HEK293 (cell line): Measurements from ENCODE around the gene ADAMTS20.

Experiments used
- CTCF ChIP-seq: fragments of 450-650 bp; formaldehyde crosslinking; IDR thresholded peaks from 2 replicates; pipeline ENCODE4 v1.5.1; 2016; ENCODE audit warnings: missing biosample characterization, missing genetic modification characterization
- OVOL3 ChIP-seq: fragments of 450-650 bp; formaldehyde crosslinking; IDR thresholded peaks from 2 replicates; pipeline ENCODE4 v1.5.1; 2016; ENCODE audit warnings: missing biosample characterization, missing genetic modification characterization
- PBX3 ChIP-seq: sonication (generic); formaldehyde crosslinking; IDR thresholded peaks from 2 replicates; pipeline ENCODE4 v1.8.1; 2022; ENCODE audit warnings: mild to moderate bottlenecking, moderate library complexity, missing genetic modification reagents
- REST ChIP-seq: fragments of 450-650 bp; formaldehyde crosslinking; IDR thresholded peaks from 2 replicates; pipeline ENCODE4 v1.5.1; 2016; ENCODE audit warnings: missing biosample characterization, missing genetic modification characterization
- SP3 ChIP-seq: fragments of 450-650 bp; formaldehyde crosslinking; IDR thresholded peaks from 2 replicates; pipeline ENCODE4 v1.5.1; 2016; ENCODE audit warnings: missing biosample characterization, missing genetic modification characterization
- ZBTB1 ChIP-seq: fragments of 450-650 bp; formaldehyde crosslinking; IDR thresholded peaks from 2 replicates; pipeline ENCODE4 v1.5.1; 2016; ENCODE audit warnings: missing biosample characterization, missing genetic modification characterization
- ZBTB49 ChIP-seq: fragments of 450-650 bp; formaldehyde crosslinking; IDR thresholded peaks from 2 replicates; pipeline ENCODE4 v1.5.1; 2016; ENCODE audit warnings: missing biosample characterization, missing genetic modification characterization, low read depth
- ZNF132 ChIP-seq: fragments of 450-650 bp; formaldehyde crosslinking; IDR thresholded peaks from 2 replicates; pipeline ENCODE4 v1.5.1; 2017; ENCODE audit warnings: missing biosample characterization, missing genetic modification characterization, borderline replicate concordance
- ZNF184 ChIP-seq: fragments of 450-650 bp; IDR thresholded peaks from 2 replicates; pipeline ENCODE4 v1.5.1; 2018; ENCODE audit warnings: missing biosample characterization, mild to moderate bottlenecking, missing genetic modification characterization
- ZNF24 ChIP-seq: fragments of 450-650 bp; formaldehyde crosslinking; IDR thresholded peaks from 2 replicates; pipeline ENCODE4 v1.5.1; 2016; ENCODE audit warnings: missing biosample characterization, missing genetic modification characterization
- ZNF274 ChIP-seq, 2 experiments: fragments of 200-500 bp in 1 of 2; fragments of 450-650 bp in 1 of 2; sonication (Bioruptor generic) in 1 of 2; formaldehyde crosslinking in 1 of 2; IDR thresholded peaks; 2 replicates each; pipeline versions ENCODE4 v1.5.1 to v1.6.1; 2014 to 2016; ENCODE audit warnings: borderline replicate concordance in 1 of 2, inconsistent platforms in 1 of 2, low read length in 1 of 2, missing biosample characterization in 1 of 2, missing genetic modification characterization in 1 of 2
- ZNF366 ChIP-seq: fragments of 450-650 bp; formaldehyde crosslinking; conservative IDR thresholded peaks from 2 replicates; pipeline ENCODE4 v1.5.1; 2016; ENCODE audit warnings: missing biosample characterization, missing genetic modification characterization
- ZNF501 ChIP-seq: fragments of 450-650 bp; formaldehyde crosslinking; IDR thresholded peaks from 2 replicates; pipeline ENCODE4 v1.5.1; 2016; ENCODE audit warnings: missing biosample characterization, missing genetic modification characterization
- ZNF561 ChIP-seq: fragments of 450-650 bp; IDR thresholded peaks from 2 replicates; pipeline ENCODE4 v1.5.1; 2018; ENCODE audit warnings: missing biosample characterization, missing genetic modification characterization, borderline replicate concordance

GRCh38 chr12:43352001-43352400, 200.0 kb downstream of the ADAMTS20 start:
- no peak for TF ChIP-seq CTCF
- TF ChIP-seq ZNF24 (tag by site-specific recombination) = no peak
- TF ChIP-seq ZNF184 (tag by site-specific recombination) = no peak
- no peak for TF ChIP-seq ZNF274 (IDR thresholded peaks at IDR 0.05; ENCODE audit: low read length)
- TF ChIP-seq ZNF274 (tag by site-specific recombination; IDR thresholded peaks at IDR 0.05; ENCODE audit: borderline replicate concordance) = no peak
- TF ChIP-seq PBX3 (CRISPR knock-in tag) = no peak
- no peak for TF ChIP-seq REST
- TF ChIP-seq ZNF561 (tag by site-specific recombination) = no peak
- no peak for TF ChIP-seq ZNF366 (tag by site-specific recombination)
- TF ChIP-seq ZBTB49 = no peak
- TF ChIP-seq SP3 (tag by site-specific recombination) = no peak
- TF ChIP-seq ZNF132 (tag by site-specific recombination) = no peak
- TF ChIP-seq OVOL3 (tag by site-specific recombination) = no peak
- no peak for TF ChIP-seq ZBTB1
- no peak for TF ChIP-seq ZNF501
